Measurements from ENCODE around the gene RCOR3. TPM values are rescaled to one million over a fixed set of nuclear protein-coding genes. Genes with fewer than 3 reads are reported as not detected.
"Not testable (repeated sequence)": the region's sequence is repeated elsewhere in the genome, so short reads cannot be mapped to it uniquely, and the experiment has no call there.

The RCOR3 gene
- total RNA-seq, 6 experiments from 2014 or later = 22.7 to 30.9 (median 24.8) TPM

DNA sequence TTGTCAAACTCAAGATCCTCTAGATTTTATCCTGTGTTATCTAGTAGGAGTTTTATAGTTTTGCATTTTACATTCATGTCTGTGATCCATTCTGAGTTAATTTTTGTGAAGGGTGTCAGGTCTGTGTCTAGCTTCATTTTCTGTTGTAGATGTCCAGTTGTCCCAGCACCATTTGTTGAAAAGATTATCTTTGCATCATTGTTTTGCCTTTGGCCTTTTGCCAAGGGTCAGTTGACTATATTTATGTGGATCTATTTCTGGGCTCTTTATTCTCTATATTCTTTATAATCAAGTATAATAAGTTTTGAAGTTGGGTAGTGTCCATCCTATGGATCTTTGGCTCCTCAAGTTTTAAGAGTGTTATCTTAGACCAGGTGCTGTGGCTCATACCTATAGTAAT lies 89.4 kb downstream of the RCOR3 start:
- peaks cover 6% of the 10 kb centered on the region for H3K9me3 Mint-ChIP-seq
- DNase-seq = no peak
- peaks cover 11% of the 10 kb centered on the region for H3K4me1 Mint-ChIP-seq (ENCODE audit: low read depth)
- H3K27ac Mint-ChIP-seq = no peak overlapping the region
- no peaks in the 10 kb centered on the region; the same call in 1 of the 2 replicates for H3K27me3 Mint-ChIP-seq (ENCODE audit: insufficient read depth)
- H3K36me3 Mint-ChIP-seq (ENCODE audit: low read depth) = peaks cover 19% of the 10 kb centered on the region
- TF ChIP-seq, protein P1, sequence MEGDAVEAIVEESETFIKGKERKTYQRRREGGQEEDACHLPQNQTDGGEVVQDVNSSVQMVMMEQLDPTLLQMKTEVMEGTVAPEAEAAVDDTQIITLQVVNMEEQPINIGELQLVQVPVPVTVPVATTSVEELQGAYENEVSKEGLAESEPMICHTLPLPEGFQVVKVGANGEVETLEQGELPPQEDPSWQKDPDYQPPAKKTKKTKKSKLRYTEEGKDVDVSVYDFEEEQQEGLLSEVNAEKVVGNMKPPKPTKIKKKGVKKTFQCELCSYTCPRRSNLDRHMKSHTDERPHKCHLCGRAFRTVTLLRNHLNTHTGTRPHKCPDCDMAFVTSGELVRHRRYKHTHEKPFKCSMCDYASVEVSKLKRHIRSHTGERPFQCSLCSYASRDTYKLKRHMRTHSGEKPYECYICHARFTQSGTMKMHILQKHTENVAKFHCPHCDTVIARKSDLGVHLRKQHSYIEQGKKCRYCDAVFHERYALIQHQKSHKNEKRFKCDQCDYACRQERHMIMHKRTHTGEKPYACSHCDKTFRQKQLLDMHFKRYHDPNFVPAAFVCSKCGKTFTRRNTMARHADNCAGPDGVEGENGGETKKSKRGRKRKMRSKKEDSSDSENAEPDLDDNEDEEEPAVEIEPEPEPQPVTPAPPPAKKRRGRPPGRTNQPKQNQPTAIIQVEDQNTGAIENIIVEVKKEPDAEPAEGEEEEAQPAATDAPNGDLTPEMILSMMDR (IDR thresholded peaks at IDR 0.05) = no peak
- H3K4me3 Mint-ChIP-seq = no peak overlapping the region

DNA sequence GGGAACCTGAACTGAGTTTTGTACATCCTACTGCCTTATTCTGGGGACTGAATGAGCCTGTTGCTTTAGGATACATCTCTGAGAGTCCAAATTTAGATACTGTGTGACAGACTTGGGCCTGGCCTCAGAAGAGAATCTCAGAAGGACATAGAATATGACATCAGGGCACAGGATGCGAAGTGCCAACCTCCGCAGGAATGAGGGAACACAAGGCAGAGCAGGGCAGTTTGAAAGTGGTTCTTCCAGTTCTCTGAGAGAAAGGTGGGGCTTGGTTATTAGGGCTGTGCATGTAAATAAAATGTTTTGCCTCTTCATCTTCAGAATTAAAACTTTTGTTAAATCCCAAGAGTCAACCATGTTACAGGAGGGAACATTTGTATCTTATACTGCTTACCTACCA lies 90.6 kb downstream of the RCOR3 start:
- Mint-ChIP-seq H3K27ac (no peak overlapping the region), H3K36me3 (ENCODE audit: low read depth) (peaks cover 19% of the 10 kb centered on the region), H3K9me3 (peaks cover 6% of the 10 kb centered on the region), H3K4me1 (ENCODE audit: low read depth) (peaks cover 7% of the 10 kb centered on the region), H3K27me3 (ENCODE audit: insufficient read depth) (no peaks in the 10 kb centered on the region; the same call in 1 of the 2 replicates), H3K4me3 (no peak overlapping the region)
- no peak for DNase-seq
- TF ChIP-seq, protein P1 (IDR thresholded peaks at IDR 0.05) = no peak

DNA sequence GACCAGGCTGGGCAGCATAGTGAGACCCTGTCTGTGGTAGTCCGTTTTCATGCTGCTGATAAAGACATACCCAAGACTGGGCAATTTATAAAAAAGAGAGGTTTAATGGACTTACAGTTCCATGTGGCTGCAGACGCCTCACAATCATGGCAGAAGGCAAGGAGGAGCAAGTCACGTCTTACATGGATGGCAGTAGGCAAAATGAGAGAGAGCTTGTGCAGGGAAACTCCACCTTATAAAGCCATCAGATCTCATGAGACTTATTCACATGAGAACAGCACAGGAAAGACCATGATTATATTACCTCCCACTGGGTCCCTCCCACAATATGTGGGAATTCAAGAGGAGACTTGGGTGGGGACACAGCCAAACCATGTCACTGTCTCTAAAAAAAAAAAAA lies 92.9 kb downstream of the RCOR3 start:
- H3K4me1 Mint-ChIP-seq (ENCODE audit: low read depth) = peaks cover 14% of the 10 kb centered on the region
- DNase-seq; H3K27me3 Mint-ChIP-seq (ENCODE audit: insufficient read depth); H3K4me3 Mint-ChIP-seq; H3K27ac Mint-ChIP-seq; H3K9me3 Mint-ChIP-seq: not testable (repeated sequence)
- peaks cover 19% of the 10 kb centered on the region for H3K36me3 Mint-ChIP-seq (ENCODE audit: low read depth)

DNA sequence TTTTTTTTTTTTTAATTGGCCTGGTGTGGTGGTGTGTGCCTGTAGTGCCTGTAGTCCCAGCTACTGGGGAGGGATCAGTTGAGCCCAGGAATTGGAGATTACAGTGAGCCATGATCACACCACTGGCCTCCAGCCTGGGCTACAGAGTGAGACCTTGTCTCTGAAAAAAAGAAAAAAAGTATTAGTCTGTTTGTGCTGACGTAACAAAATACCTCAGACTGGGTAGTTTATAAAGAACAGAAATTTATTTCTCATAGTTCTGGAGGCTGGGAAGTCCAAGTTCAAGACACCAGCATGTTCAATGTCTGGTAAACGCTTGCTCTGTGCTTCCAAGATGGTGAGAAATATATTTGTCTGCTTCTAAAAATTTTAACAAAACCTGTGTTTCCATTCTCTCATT lies 93.3 kb downstream of the RCOR3 start:
- Mint-ChIP-seq H3K4me1 (ENCODE audit: low read depth) (peaks cover 18% of the 10 kb centered on the region), H3K36me3 (ENCODE audit: low read depth) (peaks cover 19% of the 10 kb centered on the region), H3K27me3 (ENCODE audit: insufficient read depth) (no peaks in the 10 kb centered on the region; the same call in 1 of the 2 replicates), H3K27ac (no peak overlapping the region), H3K9me3 (peaks cover 6% of the 10 kb centered on the region), H3K4me3 (no peak overlapping the region)
- DNase-seq = no peak
- TF ChIP-seq, protein P1 (IDR thresholded peaks at IDR 0.05) = no peak

DNA sequence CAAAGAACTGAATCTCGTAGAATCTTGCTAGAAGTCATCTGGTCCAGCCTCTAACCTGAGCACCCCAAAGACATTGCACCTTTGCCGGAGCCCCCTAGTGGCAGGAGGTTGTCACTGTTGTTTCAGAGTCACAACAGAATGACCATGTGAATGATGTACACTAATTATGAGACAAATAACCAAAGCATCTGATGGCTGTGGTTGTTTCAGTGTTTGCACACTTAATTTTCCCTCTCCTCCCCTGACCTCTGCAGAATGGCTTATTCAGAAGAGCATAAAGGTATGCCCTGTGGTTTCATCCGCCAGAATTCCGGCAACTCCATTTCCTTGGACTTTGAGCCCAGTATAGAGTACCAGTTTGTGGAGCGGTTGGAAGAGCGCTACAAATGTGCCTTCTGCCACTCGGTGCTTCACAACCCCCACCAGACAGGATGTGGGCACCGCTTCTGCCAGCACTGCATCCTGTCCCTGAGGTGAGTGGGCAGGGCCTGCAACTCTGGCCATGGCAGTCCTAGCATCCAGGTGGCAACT lies 93.9 kb downstream of the RCOR3 start:
- Mint-ChIP-seq H3K4me1 (ENCODE audit: low read depth) (peaks cover 20% of the 10 kb centered on the region), H3K36me3 (ENCODE audit: low read depth) (peaks cover 19% of the 10 kb centered on the region), H3K9me3 (peaks cover 6% of the 10 kb centered on the region), H3K27me3 (ENCODE audit: insufficient read depth) (no peaks in the 10 kb centered on the region; the same call in 1 of the 2 replicates), H3K27ac (no peak overlapping the region), H3K4me3 (no peak overlapping the region)
- TF ChIP-seq, protein P1 (IDR thresholded peaks at IDR 0.05) = peak; percentile 90
- DNase-seq = no peak

DNA sequence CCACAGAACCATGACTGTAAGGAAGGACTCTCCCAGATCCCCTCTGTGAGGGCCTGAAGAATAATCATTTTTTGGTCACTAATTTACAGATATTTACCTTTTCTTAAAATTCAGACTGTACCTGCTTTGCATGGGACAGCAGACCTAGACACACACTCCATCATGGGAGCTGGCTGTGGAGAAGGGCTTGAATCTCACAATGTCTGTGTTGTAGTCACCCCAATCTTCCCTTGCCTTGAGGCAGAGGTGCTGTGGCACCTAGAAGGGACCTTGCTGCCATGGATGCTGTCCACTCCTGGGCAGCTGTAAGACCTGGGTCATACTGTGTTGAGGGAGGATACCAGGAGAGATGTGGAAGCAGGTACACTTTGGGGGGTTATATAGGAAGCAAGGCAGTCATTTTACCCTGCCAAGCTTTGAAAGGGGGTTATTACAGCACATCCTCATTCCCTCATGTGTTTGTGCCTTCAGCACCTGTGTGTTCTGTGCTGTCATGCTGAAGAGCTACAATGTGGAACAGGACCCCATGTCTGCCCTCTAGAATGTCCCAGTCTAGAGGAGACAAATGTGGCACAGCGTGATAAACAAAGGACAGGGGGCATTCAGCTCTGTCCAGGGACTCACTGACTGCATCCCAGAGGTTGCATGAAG lies 94.5 kb downstream of the RCOR3 start:
- Mint-ChIP-seq H3K4me3 (no peak overlapping the region), H3K9me3 (peaks cover 6% of the 10 kb centered on the region), H3K4me1 (ENCODE audit: low read depth) (peaks cover 20% of the 10 kb centered on the region), H3K27ac (no peak overlapping the region), H3K27me3 (ENCODE audit: insufficient read depth) (no peaks in the 10 kb centered on the region; the same call in 1 of the 2 replicates), H3K36me3 (ENCODE audit: low read depth) (peaks cover 19% of the 10 kb centered on the region)
- TF ChIP-seq, protein P1 (IDR thresholded peaks at IDR 0.05) = no peak
- no peak for DNase-seq
